ENCODE results near the gene C8A.

Gene C8A

GRCh38 chr1:56854521-56855099, at the start of gene C8A:
Gene C8A (plus strand): TSS chr1:56854797. CDS start chr1:56854902, 105 bp downstream.
- DNase-seq (ENCODE audit: low read depth): no peak
- no peak for TF ChIP-seq CTCF (IDR thresholded peaks at IDR 0.05; ENCODE audit: insufficient read depth, low read depth, low read length, missing control alignments)
- no peak within 1 kb of the TSS for H3K4me3 ChIP-seq (ENCODE audit: low read length)

GRCh38 chr1:56806804-56807203, 47.8 kb upstream of the C8A start:
- TF ChIP-seq CTCF (IDR thresholded peaks at IDR 0.05; ENCODE audit: insufficient read depth, low read depth, low read length, missing control alignments): no peak
- H3K4me3 ChIP-seq (ENCODE audit: low read length): no peak overlapping the region
- no peak for DNase-seq (ENCODE audit: low read depth)

- TF ChIP-seq CTCF (IDR thresholded peaks at IDR 0.05; ENCODE audit: insufficient read depth, low read depth, low read length, missing control alignments): no peak
- no peak for DNase-seq (ENCODE audit: low read depth)
- H3K4me3 ChIP-seq (ENCODE audit: low read length): no peak overlapping the region
Observed at GRCh38 chr1:56808410-56808809, 46.2 kb upstream of the C8A start.

- H3K4me3 ChIP-seq (ENCODE audit: low read length): no peak overlapping the region
- no peak for TF ChIP-seq CTCF (IDR thresholded peaks at IDR 0.05; ENCODE audit: insufficient read depth, low read depth, low read length, missing control alignments)
- no peak for DNase-seq (ENCODE audit: low read depth)
Observed at GRCh38 chr1:56811331-56811730, 43.3 kb upstream of the C8A start.

- H3K4me3 ChIP-seq (ENCODE audit: low read length): no peak overlapping the region
- DNase-seq (ENCODE audit: low read depth): no peak
- TF ChIP-seq CTCF (IDR thresholded peaks at IDR 0.05; ENCODE audit: insufficient read depth, low read depth, low read length, missing control alignments): no peak
Observed at GRCh38 chr1:56814205-56814604, 40.4 kb upstream of the C8A start.

- DNase-seq (ENCODE audit: low read depth): no peak
- TF ChIP-seq CTCF (IDR thresholded peaks at IDR 0.05; ENCODE audit: insufficient read depth, low read depth, low read length, missing control alignments): no peak
- no peak overlapping the region for H3K4me3 ChIP-seq (ENCODE audit: low read length)
Observed at GRCh38 chr1:56816264-56816663, 38.3 kb upstream of the C8A start.

- DNase-seq (ENCODE audit: low read depth): peak; percentile 46
- TF ChIP-seq CTCF (IDR thresholded peaks at IDR 0.05; ENCODE audit: insufficient read depth, low read depth, low read length, missing control alignments): no peak
- no peak overlapping the region for H3K4me3 ChIP-seq (ENCODE audit: low read length)
Observed at GRCh38 chr1:56816909-56817308, 37.7 kb upstream of the C8A start.

All from epithelial cell of esophagus (primary cell).